ENCODE measurements around the gene CCDC8. TPM values are rescaled to one million over a fixed set of nuclear protein-coding genes. Genes with fewer than 3 reads are reported as not detected.

The CCDC8 gene
- total and polyA plus RNA-seq, 2 of the 4 experiments (the other 2 are of a cell fraction), result 9.3 to 10.2 TPM

GRCh38 chr19:46447824-46448223, 34.5 kb upstream of the CCDC8 start:
- H3K14ac ChIP-seq (replicated peaks; ENCODE audit: low read depth, low read length), result no peak overlapping the region
- no peak overlapping the region for H4K91ac ChIP-seq (ENCODE audit: insufficient read depth, low read depth, low read length)
- no peak overlapping the region for H3K18ac ChIP-seq (ENCODE audit: low read depth, low read length)
- WGBS, 2 experiments (ENCODE audit: extremely low coverage in 2 of 2, insufficient read length in 1 of 2), result 68% methylated on average over 4 of the region's 5 CpGs; no CpG with 5 or more reads in 1 of the 2 experiments
- intact Hi-C loops (cut with micrococcal nuclease) (no loop called here), dilution Hi-C loops (cut with HindIII; ENCODE audit: low sequenced_read_pairs, unreplicated experiment) (no loop called here), in situ Hi-C loops (cut with MboI; ENCODE audit: low sequenced_read_pairs) (no loop called here)
- H3K27me3 ChIP-seq (ENCODE audit: control insufficient read depth, insufficient read depth, low read length), result peaks cover 14% of the 10 kb centered on the region
- H4K8ac ChIP-seq (ENCODE audit: low read depth in 2 of 2, low read length in 2 of 2), result no peak overlapping the region
- H3K4me2 ChIP-seq (ENCODE audit: low read depth, low read length), result no peak overlapping the region
- DNase-seq (no peak), ATAC-seq (ENCODE audit: low read depth) (no peak)
- no peak overlapping the region for H3K9ac ChIP-seq (ENCODE audit: low read depth, low read length)
- H2BK120ac ChIP-seq (ENCODE audit: low read depth, low read length), result no peak overlapping the region
- no peak overlapping the region for H2BK20ac ChIP-seq (ENCODE audit: low read depth, low read length)
- no peak overlapping the region for H2BK15ac ChIP-seq (ENCODE audit: low read depth, low read length)
- H3K56ac ChIP-seq (ENCODE audit: extremely low read depth, insufficient read depth, low read length), result no peak overlapping the region
- H3K27ac ChIP-seq (ENCODE audit: insufficient read depth, low read length), result no peak overlapping the region
- CTCF ChIA-PET, result interaction anchor here (0.5 kb wide), 1 partner anchor 29 kb away, joined by 3 read pairs; no protein-coding TSS in a partner anchor
- POLR2A ChIA-PET (ENCODE audit: unreplicated experiment), result interaction anchor here (0.6 kb wide), 1 partner anchor 10 kb away, joined by 5 read pairs; no protein-coding TSS in a partner anchor
- H4K20me1 ChIP-seq (ENCODE audit: insufficient read depth, low read length), result no peaks in the 10 kb centered on the region
- H4K5ac ChIP-seq (ENCODE audit: low read depth, low read length), result no peak overlapping the region
- H3K4me3 ChIP-seq (ENCODE audit: insufficient read depth, low read depth, low read length), result no peak overlapping the region
- H3K9me1 ChIP-seq (ENCODE audit: insufficient read depth, low read length), result 0 out of 2 replicates have a peak, but pooled peaks cover 2% of the 10 kb centered on the region
- peaks cover 6% of the 10 kb centered on the region for H3K9me3 ChIP-seq (ENCODE audit: control insufficient read depth, insufficient read depth, low read length)
- no peak overlapping the region for H2AFZ ChIP-seq (replicated peaks; ENCODE audit: low read length, poor library complexity)
- H2AK5ac ChIP-seq (ENCODE audit: low read depth, low read length), result no peak overlapping the region
- no peak overlapping the region for H3K23ac ChIP-seq (ENCODE audit: low read depth, low read length)
- H3K4ac ChIP-seq (ENCODE audit: low read depth, low read length), result no peak overlapping the region
- no peak overlapping the region for H2BK5ac ChIP-seq (ENCODE audit: low read depth, low read length, poor library complexity, severe bottlenecking)
- H3K36me3 ChIP-seq (ENCODE audit: control insufficient read depth, insufficient read depth, low read length), result no peaks in the 10 kb centered on the region
- no TSS peak for BruUV-seq (replicated peaks)
- peak overlapping the region; percentile 63 for H2AK9ac ChIP-seq (replicated peaks; ENCODE audit: low read depth, low read length, poor library complexity)
- peaks cover 1% of the 10 kb centered on the region; the same call in 1 of the 2 replicates for H3K4me1 ChIP-seq (ENCODE audit: control insufficient read depth, insufficient read depth, low read length)
- TF ChIP-seq BHLHE40 (IDR thresholded peaks at IDR 0.05; ENCODE audit: low read depth, low read length), result no peak
- no peak for TF ChIP-seq CHD1 (IDR thresholded peaks at IDR 0.05; ENCODE audit: low read depth, low read length)
- TF ChIP-seq NFE2L2 (IDR thresholded peaks at IDR 0.05; ENCODE audit: low read depth, low read length), result no peak
- no peak for TF ChIP-seq MAZ (IDR thresholded peaks at IDR 0.05; ENCODE audit: borderline replicate concordance, low read depth, low read length)
- no peak for TF ChIP-seq RFX5 (IDR thresholded peaks at IDR 0.05; ENCODE audit: low read depth, low read length)
- no peak for TF ChIP-seq POLR2A (IDR thresholded peaks at IDR 0.05; ENCODE audit: low read depth, low read length)
- no peaks in the 10 kb centered on the region for H3K79me1 ChIP-seq (ENCODE audit: low read depth in 1 of 2, low read length in 2 of 2)

Measured in IMR-90 (cell line).